PC-3 (cell line): ENCODE measurements around the gene ROR1. TPM values are rescaled to one million over a fixed set of nuclear protein-coding genes. Genes with fewer than 3 reads are reported as not detected.

ENCODE experiments used
- ATAC-seq: fragments of 200-7000 bp; cut with Tn5 transposase; 2 replicates; pipeline ENCODE4 v1.9.1; 2020; ENCODE audit warnings: mild to moderate bottlenecking, moderate library complexity
- BruUV-seq: library from RNA; stranded (reverse); fragments of 400-500 nt; replicated peaks from 2 replicates; lab custom pipeline; 2021; lab: Mats Ljungman, UMichigan
- CTCF ChIA-PET: fragments of 300-600 bp; sonication (Branson Sonifier 250); formaldehyde crosslinking; loops from one replicate; lab custom pipeline; 2022; ENCODE audit warnings: antibody characterized with exemption; lab: Charles Lee
- POLR2A ChIA-PET: fragments of 300-600 bp; sonication (Branson Sonifier 250); formaldehyde crosslinking; loops from one replicate; lab custom pipeline; 2022; ENCODE audit warnings: antibody characterized with exemption; ENCODE audit not compliant: unreplicated experiment; lab: Charles Lee
- DNase-seq: peaks from one replicate; pipeline ENCODE4 v3.0.0-alpha.2; 2015
- H2AFZ ChIP-seq: fragments of 300-600 bp; sonication (generic); 2 replicates; pipeline ENCODE4 v1.6.0; 2016; ENCODE audit warnings: antibody characterized with exemption, low read length
- H3F3A ChIP-seq: fragments of 300-600 bp; sonication (generic); one replicate; pipeline ENCODE4 v1.6.0; 2017; ENCODE audit warnings: antibody characterized with exemption, low read length, control low read depth, mild to moderate bottlenecking; ENCODE audit not compliant: unreplicated experiment
- H3K27ac ChIP-seq: fragments of 300-600 bp; sonication (generic); 2 replicates; pipeline ENCODE4 v1.5.1; 2016; ENCODE audit warnings: mild to moderate bottlenecking, low read length
- H3K27me3 ChIP-seq: fragments of 300-600 bp; sonication (generic); 2 replicates; pipeline ENCODE4 v1.6.1; 2016; ENCODE audit warnings: low read length, mixed read lengths
- H3K36me3 ChIP-seq: fragments of 300-600 bp; sonication (generic); 2 replicates; pipeline ENCODE4 v1.6.1; 2016; ENCODE audit warnings: low read depth, mixed run types, low read length, mixed read lengths
- H3K4me1 ChIP-seq: fragments of 300-600 bp; sonication (generic); 2 replicates; pipeline ENCODE4 v1.5.1; 2016; ENCODE audit warnings: low read length; ENCODE audit not compliant: insufficient read depth
- H3K4me2 ChIP-seq: fragments of 300-600 bp; sonication (generic); 2 replicates; pipeline ENCODE4 v1.6.0; 2016; ENCODE audit warnings: low read length
- H3K4me3 ChIP-seq: fragments of 300-600 bp; sonication (generic); 2 replicates; pipeline ENCODE4 v1.5.1; 2016; ENCODE audit warnings: mild to moderate bottlenecking, low read length, mixed read lengths
- H3K79me2 ChIP-seq: fragments of 300-600 bp; sonication (generic); 2 replicates; pipeline ENCODE4 v1.6.1; 2017; ENCODE audit warnings: low read length, mixed read lengths
- H3K9ac ChIP-seq: fragments of 300-600 bp; sonication (generic); 2 replicates; pipeline ENCODE4 v1.6.0; 2016; ENCODE audit warnings: mild to moderate bottlenecking, low read length
- H3K9me2 ChIP-seq: fragments of 300-600 bp; sonication (generic); replicated peaks from 2 replicates; pipeline ENCODE4 v1.6.1; 2016; ENCODE audit warnings: mixed run types, low read length, mixed read lengths
- H3K9me3 ChIP-seq: fragments of 300-600 bp; sonication (generic); 2 replicates; pipeline ENCODE4 v1.6.1; 2016; ENCODE audit warnings: low read length, mixed read lengths
- H4K20me1 ChIP-seq: fragments of 300-600 bp; sonication (generic); 2 replicates; pipeline ENCODE4 v1.6.1; 2016; ENCODE audit warnings: low read length, mixed read lengths
- CTCF ChIP-seq: fragments of 300-600 bp; sonication (generic); conservative IDR thresholded peaks from 2 replicates; pipeline ENCODE4 v1.5.1; 2017; ENCODE audit warnings: antibody characterized with exemption, low read depth, mild to moderate bottlenecking, low read length
- EZH2 ChIP-seq: fragments of 300-600 bp; sonication (generic); IDR thresholded peaks from one replicate; pipeline ENCODE4 v1.6.1; 2017; ENCODE audit warnings: antibody characterized with exemption, mild to moderate bottlenecking, low read length; ENCODE audit not compliant: unreplicated experiment
- EZH2phosphoT487 ChIP-seq: fragments of 300-600 bp; sonication (generic); IDR thresholded peaks from 2 replicates; pipeline ENCODE4 v1.6.1; 2018; ENCODE audit warnings: mild to moderate bottlenecking, antibody characterized with exemption, low read length, borderline replicate concordance
- intact Hi-C: fragments of 100-400 bp; cut with micrococcal nuclease; formaldehyde crosslinking; loops from 2 replicates; pipeline ENCODE4 v1.9.0; 2023
- total RNA-seq: library from RNA; depleted of rRNA; stranded (reverse); fragments of >200 nt; gene quantifications from 2 replicates; pipeline ENCODE4 v1.2.3, GENCODE V29; 2014

ROR1 gene
- total RNA-seq, 1 experiment from 2014 or later = 16.5 TPM

- intact Hi-C loops = no loop called here
- Histone ChIP-seq H3K4me1 (peaks cover 15% of the 10 kb centered on the region), H3F3A (no peaks in the 10 kb centered on the region), H2AFZ (no peak overlapping the region), H3K4me2 (no peak overlapping the region), H3K27ac (no peak overlapping the region), H3K9me2 (no peaks in the 10 kb centered on the region), H3K79me2 (peaks cover 49% of the 10 kb centered on the region), H3K9me3 (no peaks in the 10 kb centered on the region), H3K36me3 (no peaks in the 10 kb centered on the region), H3K4me3 (no peak overlapping the region), H4K20me1 (peaks cover 16% of the 10 kb centered on the region; the same call in 1 of the 2 replicates), H3K9ac (no peak overlapping the region), H3K27me3 (no peaks in the 10 kb centered on the region)
- no peak for TF ChIP-seq EZH2phosphoT487
- no peak for TF ChIP-seq CTCF
- no peak for TF ChIP-seq EZH2
- ATAC-seq = no peak
- no peak for DNase-seq
- ChIA-PET POLR2A (no interaction called here), CTCF (no interaction called here)
- BruUV-seq = no TSS peak
Observed at GRCh38 chr1:63827411-63828321, 53.8 kb downstream of the ROR1 start.

GRCh38 chr1:63828322-63829044 is 54.7 kb downstream of the ROR1 start:
- Histone ChIP-seq H4K20me1 (peaks cover 16% of the 10 kb centered on the region; the same call in 1 of the 2 replicates), H3K27ac (no peak overlapping the region), H3K9me2 (no peaks in the 10 kb centered on the region), H3F3A (no peaks in the 10 kb centered on the region), H3K27me3 (no peaks in the 10 kb centered on the region), H3K4me3 (no peak overlapping the region), H2AFZ (no peak overlapping the region), H3K4me2 (no peak overlapping the region), H3K36me3 (no peaks in the 10 kb centered on the region), H3K79me2 (peaks cover 41% of the 10 kb centered on the region), H3K9ac (no peak overlapping the region), H3K9me3 (no peaks in the 10 kb centered on the region), H3K4me1 (peaks cover 15% of the 10 kb centered on the region)
- no peak for ATAC-seq
- POLR2A ChIA-PET = no interaction called here
- no peak for TF ChIP-seq CTCF
- TF ChIP-seq EZH2 = no peak
- TF ChIP-seq EZH2phosphoT487 = no peak
- CTCF ChIA-PET = interaction anchor here (0.6 kb wide), 1 partner anchor 136 kb away, joined by 3 read pairs; no protein-coding TSS in a partner anchor
- intact Hi-C loops = no loop called here
- no peak for DNase-seq
- BruUV-seq = no TSS peak
